ENCODE measurements around the gene VPS29.

- no peak for TF ChIP-seq CTCF (optimal IDR thresholded peaks at IDR 0.05 in 1 of 3, IDR thresholded peaks at IDR 0.05 in 1 of 3, conservative IDR thresholded peaks at IDR 0.05 in 1 of 3; ENCODE audit: extremely low read depth in 1 of 3, insufficient read depth in 2 of 3, low read length in 3 of 3)
- no peak for TF ChIP-seq EZH2 (IDR thresholded peaks at IDR 0.05; ENCODE audit: low read length)
These were observed 43.9 kb upstream of the VPS29 start for GRCh38 chr12:110545812-110546211.

All from keratinocyte (primary cell).